A549 treated with ZK216348 at 1 μM for 4 hours (cell line): Measurements from ENCODE around the gene ESF1. TPM values are rescaled to one million over a fixed set of nuclear protein-coding genes. Genes with fewer than 3 reads are reported as not detected.

Source experiments
- total RNA-seq: library from RNA; stranded (reverse); fragments of 200-300 nt; extraction: Qiagen RNA extraction; gene quantifications from 5 replicates; pipeline ENCODE4 v1.2.3, GENCODE V29; 2022; ENCODE audit warnings: low read depth

The ESF1 gene, protein sequence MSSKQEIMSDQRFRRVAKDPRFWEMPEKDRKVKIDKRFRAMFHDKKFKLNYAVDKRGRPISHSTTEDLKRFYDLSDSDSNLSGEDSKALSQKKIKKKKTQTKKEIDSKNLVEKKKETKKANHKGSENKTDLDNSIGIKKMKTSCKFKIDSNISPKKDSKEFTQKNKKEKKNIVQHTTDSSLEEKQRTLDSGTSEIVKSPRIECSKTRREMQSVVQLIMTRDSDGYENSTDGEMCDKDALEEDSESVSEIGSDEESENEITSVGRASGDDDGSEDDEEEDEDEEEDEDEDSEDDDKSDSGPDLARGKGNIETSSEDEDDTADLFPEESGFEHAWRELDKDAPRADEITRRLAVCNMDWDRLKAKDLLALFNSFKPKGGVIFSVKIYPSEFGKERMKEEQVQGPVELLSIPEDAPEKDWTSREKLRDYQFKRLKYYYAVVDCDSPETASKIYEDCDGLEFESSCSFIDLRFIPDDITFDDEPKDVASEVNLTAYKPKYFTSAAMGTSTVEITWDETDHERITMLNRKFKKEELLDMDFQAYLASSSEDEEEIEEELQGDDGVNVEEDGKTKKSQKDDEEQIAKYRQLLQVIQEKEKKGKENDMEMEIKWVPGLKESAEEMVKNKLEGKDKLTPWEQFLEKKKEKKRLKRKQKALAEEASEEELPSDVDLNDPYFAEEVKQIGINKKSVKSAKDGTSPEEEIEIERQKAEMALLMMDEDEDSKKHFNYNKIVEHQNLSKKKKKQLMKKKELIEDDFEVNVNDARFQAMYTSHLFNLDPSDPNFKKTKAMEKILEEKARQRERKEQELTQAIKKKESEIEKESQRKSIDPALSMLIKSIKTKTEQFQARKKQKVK
- 20.0 to 34.5 TPM (median 24.7 TPM) in 5 replicates for total RNA-seq

GRCh38 chr20:13784893-13785715 is at the start of gene ESF1, which contains the start of gene NDUFAF5:
TSS of gene ESF1 (minus strand) at chr20:13784919. CDS start at chr20:13783140, 1,779 bp downstream.
TSS of gene NDUFAF5 (plus strand) at chr20:13785028. CDS start at chr20:13785069, 41 bp downstream.

Other genes with a start within 250 kb of the ESF1 start
- gene TASP1, start 146.0 kb downstream of the ESF1 start, total RNA-seq = 8.8 to 11.6 TPM (median 9.6 TPM) in 5 replicates
- 30.8 to 40.1 TPM (median 32.6 TPM) in 5 replicates for gene NDUFAF5, start 109 bp upstream of the ESF1 start, total RNA-seq
- not detected in 5 replicates for gene SEL1L2, start 205.7 kb upstream of the ESF1 start, total RNA-seq
- gene MACROD2, start 210.6 kb upstream of the ESF1 start, total RNA-seq = 0.26 to 1.4 TPM (median 0.74 TPM) in 5 replicates